GM19468 (cell line): ENCODE measurements around the gene CYYR1.

Experiments used
- ATAC-seq: cut with Tn5 transposase; IDR thresholded peaks from one replicate; pipeline ENCODE4 v1.9.1; 2021; ENCODE audit warnings: mild to moderate bottlenecking, moderate library complexity, moderate number of reproducible peaks; ENCODE audit not compliant: unreplicated experiment; ENCODE audit errors: extremely low read depth

The CYYR1 gene

GRCh38 chr21:26572702-26573381 lies at the start of gene CYYR1:
Gene CYYR1, minus strand, starts transcription at chr21:26573286. Its CDS starts 346 bp downstream, at chr21:26572940.
- ATAC-seq, result no peak

- no peak for ATAC-seq
Observed at GRCh38 chr21:26617176-26617575, 44.1 kb upstream of the CYYR1 start.

GRCh38 chr21:26614251-26614650 lies 41.2 kb upstream of the CYYR1 start:
- no peak for ATAC-seq

- no peak for ATAC-seq
Observed at GRCh38 chr21:26599261-26599660, 26.2 kb upstream of the CYYR1 start.

- ATAC-seq, result no peak
Observed at GRCh38 chr21:26597981-26598380, 24.9 kb upstream of the CYYR1 start.

GRCh38 chr21:26597031-26597430 lies 23.9 kb upstream of the CYYR1 start:
- ATAC-seq, result no peak

- ATAC-seq, result no peak
Observed at GRCh38 chr21:26595971-26596370, 22.9 kb upstream of the CYYR1 start.

GRCh38 chr21:26593800-26594199 lies 20.7 kb upstream of the CYYR1 start:
- ATAC-seq, result no peak

- no peak for ATAC-seq
Observed at GRCh38 chr21:26591543-26591942, 18.5 kb upstream of the CYYR1 start.

GRCh38 chr21:26588446-26588845 lies 15.4 kb upstream of the CYYR1 start:
- ATAC-seq, result no peak

- no peak for ATAC-seq
Observed at GRCh38 chr21:26587736-26588201, 14.7 kb upstream of the CYYR1 start.

GRCh38 chr21:26583769-26584168 lies 10.7 kb upstream of the CYYR1 start:
- no peak for ATAC-seq

GRCh38 chr21:26581818-26582217 lies 8.7 kb upstream of the CYYR1 start:
- no peak for ATAC-seq

- no peak for ATAC-seq
Observed at GRCh38 chr21:26572076-26572701, 897 bp downstream of the CYYR1 start.

GRCh38 chr21:26570203-26570602 lies 2.9 kb downstream of the CYYR1 start:
- no peak for ATAC-seq

GRCh38 chr21:26565546-26565945 lies 7.5 kb downstream of the CYYR1 start:
- no peak for ATAC-seq

GRCh38 chr21:26565111-26565510 lies 8.0 kb downstream of the CYYR1 start:
- no peak for ATAC-seq

GRCh38 chr21:26563856-26564503 lies 9.1 kb downstream of the CYYR1 start:
- no peak for ATAC-seq

GRCh38 chr21:26560612-26561011 lies 12.5 kb downstream of the CYYR1 start:
- no peak for ATAC-seq

GRCh38 chr21:26559099-26559498 lies 14.0 kb downstream of the CYYR1 start:
- ATAC-seq, result no peak

GRCh38 chr21:26557106-26557505 lies 16.0 kb downstream of the CYYR1 start:
- ATAC-seq, result no peak
